ENCODE data around the gene PPP1R37. TPM values are rescaled to one million over a fixed set of nuclear protein-coding genes. Genes with fewer than 3 reads are reported as not detected.

The PPP1R37 gene
- total and polyA plus RNA-seq, 2 of the 8 experiments (the other 6 are each of a cell fraction or from before 2014, with no cell fraction given) = 14.6 to 25.7 TPM

GRCh38 chr19:45140144-45140503 lies 47.1 kb downstream of the PPP1R37 start:
- H3K9me3 ChIP-seq (ENCODE audit: insufficient read depth in 2 of 2, low read depth in 1 of 2, low read length in 1 of 2) = no peaks in the 10 kb centered on the region
- no peak overlapping the region for H3K14ac ChIP-seq (ENCODE audit: insufficient read length)
- no peak overlapping the region; a peak in 1 of 7 replicates for H3K9ac ChIP-seq (replicated peaks in 1 of 4; ENCODE audit: extremely low read depth in 1 of 4, low read depth in 3 of 4, low read length in 3 of 4)
- H3K56ac ChIP-seq (replicated peaks; ENCODE audit: insufficient read length, low read depth, low read length) = no peak overlapping the region
- peaks cover 0 to 18% (median 8%) of the 10 kb centered on the region in 4 experiments; a peak in 5 of 7 replicates for H3K4me1 ChIP-seq (replicated peaks in 1 of 4; ENCODE audit: control insufficient read depth in 3 of 4, insufficient read depth in 4 of 4, low read length in 3 of 4)
- H3K23me2 ChIP-seq (ENCODE audit: low read depth, low read length) = no peaks in the 10 kb centered on the region
- no peak for DNase-seq (ENCODE audit: low read depth in 1 of 2, low spot score in 2 of 2)
- no peak overlapping the region for H4K91ac ChIP-seq (replicated peaks; ENCODE audit: insufficient read length, low read length)
- ChIA-PET CTCF (ENCODE audit: partially characterized antibody) (interaction anchor here (0.5 to 2.8 kb wide), 8 partner anchors 9 to 51 kb away, joined by 3 to 5 read pairs (median 3); no protein-coding TSS in a partner anchor), POLR2A (ENCODE audit: partially characterized antibody) (interaction anchor here (1.9 kb wide), 1 partner anchor 9 kb away, joined by 4 read pairs; no protein-coding TSS in a partner anchor)
- H2BK15ac ChIP-seq (ENCODE audit: low read length) = no peak overlapping the region
- H3K27me3 ChIP-seq (replicated peaks in 1 of 4; ENCODE audit: control insufficient read depth in 3 of 4, extremely low read depth in 1 of 4, insufficient read depth in 3 of 4, low read length in 3 of 4) = no peaks in the 10 kb centered on the region
- no peak overlapping the region for H4K5ac ChIP-seq (ENCODE audit: insufficient read length, low read depth, low read length)
- peaks cover 2 to 13% (median 7%) of the 10 kb centered on the region in 4 experiments; a peak in 4 of 8 replicates for H3K36me3 ChIP-seq (ENCODE audit: control insufficient read depth in 2 of 4, insufficient read depth in 4 of 4, low read length in 3 of 4)
- no peak overlapping the region for H3K18ac ChIP-seq (ENCODE audit: extremely low read depth, low read length)
- H3K27ac ChIP-seq (ENCODE audit: low read depth, low read length) = 0 out of 2 replicates have a peak overlapping the region, but pooled peaks have one; percentile 38
- 80% methylated on average over 6 of the region's 8 CpGs; no CpG with 5 or more reads in 1 of the 2 experiments for WGBS, 2 experiments (ENCODE audit: extremely low coverage in 1 of 2, insufficient coverage in 1 of 2, insufficient read length in 1 of 2, insufficient replicate concordance in 2 of 2, low coverage in 1 of 2, low lambda C conversion rate in 2 of 2, missing lambda C conversion rate in 1 of 2)
- H3K79me1 ChIP-seq (ENCODE audit: low read depth, low read length) = peaks cover 12% of the 10 kb centered on the region
- no peak overlapping the region for H3K4ac ChIP-seq (replicated peaks; ENCODE audit: insufficient read length, low read depth, low read length)
- no peak overlapping the region for H3K23ac ChIP-seq (ENCODE audit: insufficient read length)
- H2AK5ac ChIP-seq (ENCODE audit: low read depth, low read length) = no peak overlapping the region
- no peak overlapping the region for H3K4me3 ChIP-seq (ENCODE audit: extremely low read depth in 1 of 4, insufficient read depth in 2 of 4, low read depth in 3 of 4, low read length in 4 of 4)
- H4K20me1 ChIP-seq (replicated peaks in 1 of 2; ENCODE audit: control insufficient read depth in 1 of 2, insufficient read depth in 2 of 2, low read length in 2 of 2) = peaks cover 3 to 11% of the 10 kb centered on the region in 2 experiments
- H2AFZ ChIP-seq (ENCODE audit: low read length) = no peak overlapping the region
- peak overlapping the region; percentile 44; the same call in 1 of the 2 replicates for H2BK5ac ChIP-seq (ENCODE audit: low read depth, low read length)
- H3K4me2 ChIP-seq (ENCODE audit: insufficient read depth in 1 of 2, low read depth in 2 of 2, low read length in 2 of 2) = no peak overlapping the region
- H3K79me2 ChIP-seq (ENCODE audit: control insufficient read depth in 1 of 2, insufficient read depth in 2 of 2, low read length in 2 of 2) = peaks cover 0 to 15% of the 10 kb centered on the region in 2 experiments; a peak in 1 of 4 replicates
- no peak for FAIRE-seq
- no peak overlapping the region for H2BK20ac ChIP-seq (ENCODE audit: low read length)
- H4K8ac ChIP-seq (ENCODE audit: extremely low read depth, insufficient read depth, low read length) = no peak overlapping the region
- no peak overlapping the region for H2BK12ac ChIP-seq (ENCODE audit: low read depth, low read length)
- H2BK120ac ChIP-seq (replicated peaks; ENCODE audit: low read depth, low read length) = no peak overlapping the region
- TF ChIP-seq EP300 (IDR thresholded peaks at IDR 0.05; ENCODE audit: borderline replicate concordance in 1 of 2, low read depth in 2 of 2, low read length in 2 of 2) (no peak), SRF (IDR thresholded peaks at IDR 0.05; ENCODE audit: low read depth, low read length) (no peak), SIX5 (IDR thresholded peaks at IDR 0.05; ENCODE audit: low read depth, low read length) (no peak), EGR1 (IDR thresholded peaks at IDR 0.05; ENCODE audit: borderline replicate concordance, low read depth, low read length) (no peak), SP4 (IDR thresholded peaks at IDR 0.05; ENCODE audit: low read length) (no peak), BRCA1 (IDR thresholded peaks at IDR 0.05; ENCODE audit: low read depth, low read length) (no peak), POLR2AphosphoS5 (IDR thresholded peaks at IDR 0.05; ENCODE audit: low read depth, low read length) (no peak), RNF2 (IDR thresholded peaks at IDR 0.05; ENCODE audit: borderline replicate concordance, low read depth, low read length, missing control alignments, poor library complexity, severe bottlenecking) (no peak), RXRA (IDR thresholded peaks at IDR 0.05; ENCODE audit: insufficient read depth, low read depth, low read length) (no peak), POU5F1 (IDR thresholded peaks at IDR 0.05; ENCODE audit: low read depth, low read length) (no peak), E2F6 (IDR thresholded peaks at IDR 0.05) (no peak), TAF1 (IDR thresholded peaks at IDR 0.05; ENCODE audit: low read depth, low read length) (no peak), SUZ12 (IDR thresholded peaks at IDR 0.05; ENCODE audit: low read length) (no peak)
